Neural progenitor cell (in vitro differentiated cells): Measurements from ENCODE around the gene GRIK1. TPM values are rescaled to one million over a fixed set of nuclear protein-coding genes. Genes with fewer than 3 reads are reported as not detected.
"Not testable (repeated sequence)": the region's sequence is repeated elsewhere in the genome, so short reads cannot be mapped to it uniquely, and the experiment has no call there.

Experiments
- DNase-seq: peaks from one replicate; pipeline ENCODE4 v3.0.0-alpha.2; 2016; ENCODE audit warnings: low spot score
- H2AFZ ChIP-seq: fragments of 200-600 bp; sonication (generic); replicated peaks from 2 replicates; pipeline ENCODE4 v1.6.1; 2016; ENCODE audit warnings: antibody characterized with exemption
- H3F3A ChIP-seq: fragments of 200-600 bp; sonication (generic); 2 replicates; pipeline ENCODE4 v1.6.1; 2016; ENCODE audit warnings: antibody characterized with exemption, low read depth
- H3K27ac ChIP-seq: fragments of 200-600 bp; sonication (generic); 2 replicates; pipeline ENCODE4 v1.5.1; 2016; ENCODE audit warnings: mild to moderate bottlenecking
- H3K27me3 ChIP-seq: fragments of 200-600 bp; sonication (generic); 2 replicates; pipeline ENCODE4 v1.6.1; 2016; ENCODE audit warnings: mild to moderate bottlenecking, moderate library complexity
- H3K36me3 ChIP-seq: fragments of 200-600 bp; sonication (generic); 2 replicates; pipeline ENCODE4 v1.5.1; 2016
- H3K4me1 ChIP-seq: fragments of 200-600 bp; sonication (generic); 2 replicates; pipeline ENCODE4 v1.6.1; 2016; ENCODE audit warnings: mixed run types
- H3K4me2 ChIP-seq: fragments of 200-600 bp; sonication (generic); 2 replicates; pipeline ENCODE4 v1.6.1; 2016
- H3K4me3 ChIP-seq: fragments of 200-600 bp; sonication (generic); 2 replicates; pipeline ENCODE4 v1.5.1; 2016
- H3K79me2 ChIP-seq: fragments of 200-600 bp; sonication (generic); 2 replicates; pipeline ENCODE4 v1.6.1; 2016; ENCODE audit warnings: low read depth
- H3K9ac ChIP-seq: fragments of 200-600 bp; sonication (generic); 2 replicates; pipeline ENCODE4 v1.6.1; 2016
- H3K9me3 ChIP-seq: fragments of 200-600 bp; sonication (generic); 2 replicates; pipeline ENCODE4 v1.5.1; 2016; ENCODE audit warnings: low read depth
- H4K20me1 ChIP-seq: fragments of 200-600 bp; sonication (generic); 2 replicates; pipeline ENCODE4 v1.6.1; 2016; ENCODE audit warnings: low read depth
- H3K27ac Mint-ChIP-seq: 3 replicates; pipeline ENCODE4 v1.8.0; 2021; ENCODE audit warnings: mixed read lengths
- H3K27me3 Mint-ChIP-seq: 2 replicates; pipeline ENCODE4 v1.8.0; 2022; ENCODE audit warnings: low read depth, mild to moderate bottlenecking, inconsistent platforms, moderate library complexity, mixed read lengths; ENCODE audit not compliant: insufficient read depth
- H3K36me3 Mint-ChIP-seq: 3 replicates; pipeline ENCODE4 v1.8.0; 2021; ENCODE audit warnings: mixed read lengths
- H3K4me1 Mint-ChIP-seq: 3 replicates; pipeline ENCODE4 v1.8.0; 2021; ENCODE audit warnings: mixed read lengths
- H3K4me3 Mint-ChIP-seq: 3 replicates; pipeline ENCODE4 v1.8.0; 2021; ENCODE audit warnings: mild to moderate bottlenecking, moderate library complexity, mixed read lengths
- H3K9me3 Mint-ChIP-seq: 3 replicates; pipeline ENCODE4 v1.8.0; 2020; ENCODE audit warnings: mixed read lengths
- CTCF ChIP-seq: fragments of 200-600 bp; sonication (generic); IDR thresholded peaks from 2 replicates; pipeline ENCODE4 v1.5.1; 2017; ENCODE audit warnings: antibody characterized with exemption, mild to moderate bottlenecking
- EZH2 ChIP-seq: fragments of 200-600 bp; sonication (generic); IDR thresholded peaks from 2 replicates; pipeline ENCODE4 v1.6.1; 2017; ENCODE audit warnings: antibody characterized with exemption, mild to moderate bottlenecking, moderate library complexity
- EZH2phosphoT487 ChIP-seq: fragments of 200-600 bp; sonication (generic); IDR thresholded peaks from 2 replicates; pipeline ENCODE4 v1.6.1; 2017; ENCODE audit warnings: antibody characterized with exemption
- total RNA-seq: library from RNA; depleted of rRNA; stranded (reverse); fragments of >200 nt; gene quantifications from 2 replicates; pipeline ENCODE4 v1.2.3, GENCODE V29; 2015; ENCODE audit warnings: low replicate concordance

Gene GRIK1
- total RNA-seq, 1 donor from 2014 or later, result 1.6 TPM

DNA sequence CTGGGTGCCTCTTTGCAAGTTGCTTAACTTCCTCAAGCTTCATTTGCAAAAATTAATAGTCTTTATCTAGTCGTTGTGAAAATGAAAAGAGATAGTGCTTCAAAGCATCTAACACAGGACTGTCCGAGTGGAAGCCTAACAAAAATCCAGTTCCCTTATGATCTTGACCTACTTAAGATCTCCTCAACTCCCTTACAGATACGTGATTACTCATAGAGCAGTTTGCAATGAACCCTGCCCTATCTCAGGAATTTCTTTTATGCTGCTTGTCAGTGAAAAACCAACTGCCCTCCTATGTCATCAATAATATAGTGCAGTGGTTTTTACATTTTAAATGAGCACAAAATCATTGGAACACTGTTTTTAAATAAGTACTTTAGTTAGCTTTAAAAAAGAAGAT is 326.8 kb downstream of the GRIK1 start:
- H3K36me3 Mint-ChIP-seq, result peaks cover 4% of the 10 kb centered on the region
- peaks cover 16% of the 10 kb centered on the region for H3K4me1 Mint-ChIP-seq
- no peak overlapping the region for H3K4me3 Mint-ChIP-seq

DNA sequence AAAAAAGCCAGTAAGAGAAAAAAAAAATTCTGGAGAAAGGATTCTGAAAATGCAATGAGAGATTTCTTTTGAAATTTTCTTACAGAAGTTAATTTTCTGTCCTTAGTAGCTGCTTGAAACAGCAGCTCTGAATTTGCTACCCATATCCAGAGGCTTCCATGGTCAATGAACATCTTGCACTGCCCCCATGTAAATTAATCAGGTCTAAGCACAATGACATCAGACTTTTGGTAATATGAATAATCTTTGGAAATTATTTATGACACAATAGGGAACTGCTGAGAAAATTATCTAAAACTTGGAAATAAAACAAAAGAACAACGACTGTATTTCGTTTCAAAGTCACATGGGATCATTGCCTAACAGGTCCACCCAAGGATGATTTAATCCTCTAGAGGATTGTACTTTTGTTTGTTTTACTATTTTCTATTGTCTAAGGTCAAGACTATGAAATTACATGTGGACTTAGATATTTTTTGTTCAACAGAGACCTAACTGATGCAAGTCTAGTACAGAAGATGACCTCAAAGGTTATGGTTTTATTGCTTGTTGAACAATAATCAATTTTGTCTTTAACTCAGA is 328.9 kb downstream of the GRIK1 start:
- H3K27ac Mint-ChIP-seq, result no peak overlapping the region

More for the DNA sequence above, 326.8 kb downstream of the GRIK1 start:
- Mint-ChIP-seq H3K27me3 (no peaks in the 10 kb centered on the region), H3K9me3 (peaks cover 3% of the 10 kb centered on the region), H3K27ac (no peak overlapping the region)
- H3K79me2 ChIP-seq, result no peaks in the 10 kb centered on the region
- H3K9ac ChIP-seq, result no peak overlapping the region
- TF ChIP-seq EZH2, result no peak
- H4K20me1 ChIP-seq, result no peaks in the 10 kb centered on the region
- H3K36me3 ChIP-seq, result no peaks in the 10 kb centered on the region
- H3K27me3 ChIP-seq, result no peaks in the 10 kb centered on the region
- no peak overlapping the region for H3K4me3 ChIP-seq
- H3K27ac ChIP-seq, result no peak overlapping the region
- no peaks in the 10 kb centered on the region for H3F3A ChIP-seq
- H3K4me1 ChIP-seq, result peaks cover 18% of the 10 kb centered on the region
- no peak for DNase-seq
- H3K9me3 ChIP-seq, result no peaks in the 10 kb centered on the region
- H3K4me2 ChIP-seq, result no peak overlapping the region
- H2AFZ ChIP-seq, result no peak overlapping the region

GRCh38 chr21:29606613-29607012 is 333.2 kb downstream of the GRIK1 start:
- H3K79me2 ChIP-seq, result no peaks in the 10 kb centered on the region
- no peaks in the 10 kb centered on the region for H4K20me1 ChIP-seq
- H3K27me3 ChIP-seq, result no peaks in the 10 kb centered on the region
- H3K27ac ChIP-seq, result no peak overlapping the region
- H3F3A ChIP-seq, result no peaks in the 10 kb centered on the region
- Mint-ChIP-seq H3K36me3 (peaks cover 2% of the 10 kb centered on the region), H3K4me1 (peaks cover 12% of the 10 kb centered on the region), H3K4me3 (no peak overlapping the region), H3K9me3 (no peaks in the 10 kb centered on the region), H3K27ac (no peak overlapping the region), H3K27me3 (no peaks in the 10 kb centered on the region)
- no peak for DNase-seq
- no peaks in the 10 kb centered on the region for H3K36me3 ChIP-seq
- H3K4me2 ChIP-seq, result no peak overlapping the region
- TF ChIP-seq EZH2, result no peak
- no peak overlapping the region for H2AFZ ChIP-seq
- H3K9me3 ChIP-seq, result no peaks in the 10 kb centered on the region
- no peak overlapping the region for H3K4me3 ChIP-seq
- H3K4me1 ChIP-seq, result no peaks in the 10 kb centered on the region
- H3K9ac ChIP-seq, result no peak overlapping the region

More for the DNA sequence above, 328.9 kb downstream of the GRIK1 start:
- H3K79me2 ChIP-seq, result no peaks in the 10 kb centered on the region
- Mint-ChIP-seq H3K4me3 (no peak overlapping the region), H3K27me3 (no peaks in the 10 kb centered on the region), H3K4me1 (no peaks in the 10 kb centered on the region), H3K36me3 (peaks cover 4% of the 10 kb centered on the region), H3K9me3 (peaks cover 3% of the 10 kb centered on the region)
- no peaks in the 10 kb centered on the region for H3K9me3 ChIP-seq
- H3K36me3 ChIP-seq, result no peaks in the 10 kb centered on the region
- peaks cover 4% of the 10 kb centered on the region for H3K4me1 ChIP-seq
- H4K20me1 ChIP-seq, result no peaks in the 10 kb centered on the region
- no peak overlapping the region for H3K27ac ChIP-seq
- H3K4me3 ChIP-seq, result no peak overlapping the region
- TF ChIP-seq EZH2 (no peak), EZH2phosphoT487 (no peak), CTCF (no peak)
- no peaks in the 10 kb centered on the region for H3K27me3 ChIP-seq
- H3K4me2 ChIP-seq, result no peak overlapping the region
- H2AFZ ChIP-seq, result no peak overlapping the region
- no peaks in the 10 kb centered on the region for H3F3A ChIP-seq
- no peak overlapping the region for H3K9ac ChIP-seq
- no peak for DNase-seq

DNA sequence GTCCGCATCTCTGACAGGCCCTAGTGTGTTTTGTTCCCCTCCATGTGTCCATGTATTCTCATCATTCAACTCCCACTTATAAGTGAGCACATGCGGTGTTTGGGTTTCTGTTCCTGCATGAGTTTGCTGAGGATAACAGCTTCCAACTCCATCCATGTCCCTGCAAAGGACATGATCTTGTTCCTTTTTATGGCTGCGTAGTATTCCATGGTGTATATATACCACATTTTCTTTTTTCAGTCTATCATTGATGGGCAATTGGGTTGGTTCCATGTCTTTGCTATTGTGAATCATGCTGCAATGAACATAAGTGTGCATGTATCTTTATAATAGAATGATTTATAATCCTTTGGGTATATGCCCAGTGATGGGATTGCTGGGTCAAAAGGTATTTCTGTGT is 334.6 kb downstream of the GRIK1 start:
- H3K9me3 Mint-ChIP-seq, H3K27me3 ChIP-seq, H3K9ac ChIP-seq, H3K4me2 ChIP-seq, H2AFZ ChIP-seq, DNase-seq, H3K27ac Mint-ChIP-seq, H3K36me3 Mint-ChIP-seq, H3K27ac ChIP-seq, H3K27me3 Mint-ChIP-seq, H3K9me3 ChIP-seq, H3K4me3 Mint-ChIP-seq, H3K4me1 ChIP-seq, H4K20me1 ChIP-seq, H3F3A ChIP-seq, H3K4me3 ChIP-seq, H3K79me2 ChIP-seq, H3K36me3 ChIP-seq: not testable (repeated sequence)
- H3K4me1 Mint-ChIP-seq, result peaks cover 12% of the 10 kb centered on the region

- Histone ChIP-seq H3K79me2 (no peaks in the 10 kb centered on the region), H2AFZ (no peak overlapping the region), H4K20me1 (no peaks in the 10 kb centered on the region), H3K4me1 (no peaks in the 10 kb centered on the region), H3K9me3 (no peaks in the 10 kb centered on the region), H3K27me3 (no peaks in the 10 kb centered on the region), H3K4me3 (no peak overlapping the region), H3K4me2 (no peak overlapping the region), H3K27ac (no peak overlapping the region), H3F3A (no peaks in the 10 kb centered on the region), H3K36me3 (no peaks in the 10 kb centered on the region), H3K9ac (no peak overlapping the region)
- no peak for TF ChIP-seq CTCF
- no peak for TF ChIP-seq EZH2
- TF ChIP-seq EZH2phosphoT487, result no peak
- Mint-ChIP-seq H3K9me3 (no peaks in the 10 kb centered on the region), H3K4me1 (peaks cover 12% of the 10 kb centered on the region), H3K27me3 (no peaks in the 10 kb centered on the region), H3K27ac (no peak overlapping the region), H3K36me3 (peaks cover 2% of the 10 kb centered on the region), H3K4me3 (no peak overlapping the region)
- no peak for DNase-seq
These were observed 335.7 kb downstream of the GRIK1 start for GRCh38 chr21:29604076-29604475.
